Esophagus muscularis mucosa (tissue), 4 donors: ENCODE measurements around the gene TSHR. TPM values are rescaled to one million over a fixed set of nuclear protein-coding genes. Genes with fewer than 3 reads are reported as not detected.
A peak's percentile ranks its signal among the peaks of the same experiment; 100 is the strongest.

Experiments used
- DNase-seq: peaks from one replicate; pipeline ENCODE4 v3.0.0-alpha.2; 2017; ENCODE audit errors: extremely low spot score
- H3K27ac ChIP-seq, 4 donors: fragments of 200-600 bp; sonication (generic); replicated peaks in 1 of 4; 1 replicate in 3 of 4; 2 replicates in 1 of 4; pipeline ENCODE4 v1.5.1; 2016 to 2019; ENCODE audit warnings: mild to moderate bottlenecking in 1 of 4
- H3K27me3 ChIP-seq, 4 donors: fragments of 200-600 bp; sonication (generic); one replicate each; pipeline versions ENCODE4 v1.5.1 to v1.6.0; 2016 to 2019
- H3K36me3 ChIP-seq, 4 donors: fragments of 200-600 bp; sonication (generic); one replicate each; pipeline ENCODE4 v1.5.1; 2016 to 2019
- H3K4me1 ChIP-seq, 4 donors: fragments of 200-600 bp; sonication (generic); one replicate each; pipeline ENCODE4 v1.5.1; 2016 to 2019
- H3K4me3 ChIP-seq, 4 donors: fragments of 200-600 bp; sonication (generic); 1 replicate in 2 of 4; 2 replicates in 2 of 4; pipeline ENCODE4 v1.5.1; 2016 to 2019; ENCODE audit warnings: mild to moderate bottlenecking in 4 of 4, moderate library complexity in 1 of 4
- H3K9me3 ChIP-seq, 4 donors: fragments of 200-600 bp; sonication (generic); 1 replicate in 3 of 4; 2 replicates in 1 of 4; pipeline ENCODE4 v1.5.1; 2016 to 2019
- EP300 ChIP-seq: sonication (generic); formaldehyde crosslinking; IDR thresholded peaks from one replicate; pipeline ENCODE4 v1.6.1; 2017; ENCODE audit warnings: antibody characterized with exemption
- POLR2A ChIP-seq: fragments of 450-650 bp; IDR thresholded peaks from one replicate; pipeline ENCODE4 v1.6.1; 2017; ENCODE audit warnings: antibody characterized with exemption, moderate library complexity, mild to moderate bottlenecking, low read depth
- POLR2AphosphoS5 ChIP-seq, 2 donors: sonication (generic); formaldehyde crosslinking; IDR thresholded peaks; one replicate each; pipeline ENCODE4 v1.6.1; 2017; ENCODE audit warnings: antibody characterized with exemption in 2 of 2
- WGBS: methylation state at CpG from one replicate; pipeline ENCODE4 v1.1.5; 2018; 5-methylcytosine and 5-hydroxymethylcytosine counted together
- intact Hi-C: fragments of 100-400 bp; cut with DNase I; formaldehyde crosslinking; loops from one replicate; pipeline ENCODE4 v1.15.1; 2023
- total RNA-seq, 4 donors: library from RNA; depleted of rRNA; stranded (reverse); fragments of >200 nt; gene quantifications; one replicate each; pipeline versions ENCODE4 v1.1.0 to v1.2.1, GENCODE V29; 2016
- TF ChIP-seq, protein P1 (sequence below), 3 experiments: fragments of 200-600 bp in 2 of 3; fragments of 450-650 bp in 1 of 3; sonication (generic) in 2 of 3; IDR thresholded peaks; one replicate each; pipeline ENCODE4 v1.5.1; 2017 to 2019; ENCODE audit warnings: antibody characterized with exemption in 3 of 3, mild to moderate bottlenecking in 2 of 3, moderate library complexity in 1 of 3

The TSHR gene
- total RNA-seq, 4 donors from 2014 or later: 0.17 TPM; not detected in 3

GRCh38 chr14:80987235-80988032 lies 32.0 kb downstream of the TSHR start:
- intact Hi-C loops: loop anchor here (2.0 kb wide), 1 partner anchor 33 kb away; the partner anchor contains the start of gene TSHR
- Histone ChIP-seq H3K36me3 (no peaks in the 10 kb centered on the region), H3K27ac (no peak overlapping the region), H3K9me3 (no peaks in the 10 kb centered on the region), H3K4me3 (no peak overlapping the region), H3K27me3 (peaks cover 0 to 16% (median 0%) of the 10 kb centered on the region in 4 donors), H3K4me1 (no peaks in the 10 kb centered on the region)
- WGBS: 38% methylated on average over 6 of the region's 6 CpGs
- DNase-seq: no peak
- no peak for TF ChIP-seq POLR2A
- TF ChIP-seq, protein P1, sequence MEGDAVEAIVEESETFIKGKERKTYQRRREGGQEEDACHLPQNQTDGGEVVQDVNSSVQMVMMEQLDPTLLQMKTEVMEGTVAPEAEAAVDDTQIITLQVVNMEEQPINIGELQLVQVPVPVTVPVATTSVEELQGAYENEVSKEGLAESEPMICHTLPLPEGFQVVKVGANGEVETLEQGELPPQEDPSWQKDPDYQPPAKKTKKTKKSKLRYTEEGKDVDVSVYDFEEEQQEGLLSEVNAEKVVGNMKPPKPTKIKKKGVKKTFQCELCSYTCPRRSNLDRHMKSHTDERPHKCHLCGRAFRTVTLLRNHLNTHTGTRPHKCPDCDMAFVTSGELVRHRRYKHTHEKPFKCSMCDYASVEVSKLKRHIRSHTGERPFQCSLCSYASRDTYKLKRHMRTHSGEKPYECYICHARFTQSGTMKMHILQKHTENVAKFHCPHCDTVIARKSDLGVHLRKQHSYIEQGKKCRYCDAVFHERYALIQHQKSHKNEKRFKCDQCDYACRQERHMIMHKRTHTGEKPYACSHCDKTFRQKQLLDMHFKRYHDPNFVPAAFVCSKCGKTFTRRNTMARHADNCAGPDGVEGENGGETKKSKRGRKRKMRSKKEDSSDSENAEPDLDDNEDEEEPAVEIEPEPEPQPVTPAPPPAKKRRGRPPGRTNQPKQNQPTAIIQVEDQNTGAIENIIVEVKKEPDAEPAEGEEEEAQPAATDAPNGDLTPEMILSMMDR (IDR thresholded peaks at IDR 0.05): peak; percentile 85 to 91 (median 89)

DNA sequence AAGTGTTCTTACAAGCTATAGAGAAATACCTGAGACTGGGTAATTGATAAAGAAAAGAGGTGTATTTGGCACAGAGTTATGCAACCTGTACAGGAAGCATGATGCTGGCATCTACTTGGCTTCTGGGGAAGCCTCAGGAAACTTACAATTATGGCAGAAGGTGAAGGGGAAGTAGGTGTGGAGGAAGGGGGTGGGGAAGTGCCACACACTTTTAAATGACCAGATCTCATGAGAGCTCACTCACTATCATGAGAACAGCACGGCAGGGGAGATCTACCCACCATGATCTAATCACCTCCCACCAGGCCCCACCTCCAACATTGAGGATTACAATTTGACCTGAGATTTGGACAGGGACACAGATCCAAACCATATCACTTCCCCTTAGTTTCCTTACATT lies 32.8 kb downstream of the TSHR start:
- intact Hi-C loops: no loop called here
- WGBS: 56% methylated on average over 1 of the region's 1 CpG
- TF ChIP-seq EP300: no peak

DNA sequence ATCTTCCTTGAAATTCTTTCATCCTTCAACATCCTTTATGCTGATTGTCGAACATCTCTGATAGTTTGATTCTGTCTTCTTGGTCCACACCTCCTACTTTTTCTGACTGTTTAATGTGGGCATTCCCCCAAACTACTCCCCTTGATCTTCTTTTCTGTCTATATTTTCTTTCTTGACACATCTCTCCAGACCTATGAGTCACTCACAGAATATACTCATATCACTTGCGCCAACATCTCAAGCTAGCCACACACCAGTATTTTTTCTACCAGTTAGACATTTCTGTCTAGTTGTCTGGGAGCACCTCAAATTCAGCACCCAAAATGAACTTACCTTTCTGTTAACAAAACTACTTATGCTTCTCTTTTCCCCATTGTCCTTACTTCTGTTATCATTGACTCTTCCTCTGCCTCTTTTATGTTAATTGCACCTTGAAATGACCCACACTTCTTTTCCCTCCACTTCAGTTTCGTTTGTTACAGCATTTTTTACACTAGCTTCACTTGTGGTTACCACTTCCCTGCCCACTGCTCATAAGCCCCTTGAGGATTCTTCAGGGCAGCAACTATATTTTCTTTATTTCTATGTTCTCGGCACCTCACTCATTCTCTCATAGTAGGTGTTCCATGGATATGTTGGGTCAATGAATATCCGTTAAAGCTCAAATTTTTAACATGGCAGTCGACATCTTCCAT lies 33.5 kb downstream of the TSHR start:
- no peak overlapping the region for H3K4me3 ChIP-seq
- H3K36me3 ChIP-seq: no peaks in the 10 kb centered on the region
- intact Hi-C loops: no loop called here
- 78% methylated on average over 6 of the region's 6 CpGs for WGBS
- no peaks in the 10 kb centered on the region for H3K4me1 ChIP-seq
- no peaks in the 10 kb centered on the region for H3K9me3 ChIP-seq
- no peak for DNase-seq
- H3K27me3 ChIP-seq: peaks cover 0 to 16% (median 4%) of the 10 kb centered on the region in 4 donors
- H3K27ac ChIP-seq: no peak overlapping the region
- TF ChIP-seq, protein P1 (IDR thresholded peaks at IDR 0.05): no peak
- TF ChIP-seq POLR2A (no peak), POLR2AphosphoS5 (IDR thresholded peaks at IDR 0.05) (no peak), EP300 (no peak)

More for the DNA sequence above, 32.8 kb downstream of the TSHR start:
- no peak overlapping the region for H3K4me3 ChIP-seq
- H3K4me1 ChIP-seq: no peaks in the 10 kb centered on the region
- H3K36me3 ChIP-seq: no peaks in the 10 kb centered on the region
- H3K27ac ChIP-seq: no peak overlapping the region
- no peaks in the 10 kb centered on the region for H3K9me3 ChIP-seq
- H3K27me3 ChIP-seq: peaks cover 0 to 16% (median 1%) of the 10 kb centered on the region in 4 donors
- no peak for DNase-seq

GRCh38 chr14:80992580-80992979 lies 37.2 kb downstream of the TSHR start:
- no peak for TF ChIP-seq EP300
- TF ChIP-seq POLR2A: no peak
- TF ChIP-seq POLR2AphosphoS5 (IDR thresholded peaks at IDR 0.05): no peak
- TF ChIP-seq, protein P1 (IDR thresholded peaks at IDR 0.05): no peak
- H3K27me3 ChIP-seq: peaks cover 0 to 16% (median 4%) of the 10 kb centered on the region in 4 donors
- no peaks in the 10 kb centered on the region for H3K36me3 ChIP-seq
- WGBS: 71% methylated on average over 3 of the region's 3 CpGs
- no peak overlapping the region for H3K27ac ChIP-seq
- DNase-seq: no peak
- no peak overlapping the region for H3K4me3 ChIP-seq
- intact Hi-C loops: no loop called here
- no peaks in the 10 kb centered on the region for H3K9me3 ChIP-seq
- peaks cover 3 to 8% (median 6%) of the 10 kb centered on the region in 4 donors for H3K4me1 ChIP-seq
